NCI-H2081 (cell line): ENCODE data around the gene KLK10.
"Not testable (repeated sequence)": the region's sequence is repeated elsewhere in the genome, so short reads cannot be mapped to it uniquely, and the experiment has no call there.

Experiments
- DNase-seq, 2 experiments: peaks; one replicate each; lab custom pipeline; 2025; lab: John Stamatoyannopoulos, UW

The KLK10 gene

GRCh38 chr19:51001515-51001914, 18.0 kb downstream of the KLK10 start, which contains the start of gene KLK8:
TSS of gene KLK8 (minus strand) at chr19:51001604. CDS start at chr19:51001167, 437 bp downstream.
- no peak for DNase-seq

GRCh38 chr19:51000981-51001380, 18.5 kb downstream of the KLK10 start:
- no peak for DNase-seq

DNA sequence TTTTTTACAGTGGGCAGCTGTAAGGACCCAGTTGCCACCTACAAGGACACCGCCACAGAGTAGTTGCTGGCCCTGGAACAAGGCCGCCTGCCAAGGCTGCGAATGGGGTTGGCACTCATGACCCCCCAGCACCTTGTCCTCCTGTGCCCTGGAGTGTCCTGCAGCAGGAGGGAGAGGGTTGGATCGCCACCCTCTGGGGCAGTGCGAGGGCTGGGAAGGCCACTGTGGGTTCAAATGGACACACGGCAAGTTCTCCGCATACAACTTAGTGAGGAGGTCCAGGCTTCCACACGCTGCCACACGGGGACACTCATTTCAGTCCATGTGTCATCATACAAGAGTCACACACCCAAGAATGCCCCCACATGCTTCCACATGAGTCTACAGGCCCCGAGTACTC, 19.1 kb downstream of the KLK10 start:
- no peak for DNase-seq

DNA sequence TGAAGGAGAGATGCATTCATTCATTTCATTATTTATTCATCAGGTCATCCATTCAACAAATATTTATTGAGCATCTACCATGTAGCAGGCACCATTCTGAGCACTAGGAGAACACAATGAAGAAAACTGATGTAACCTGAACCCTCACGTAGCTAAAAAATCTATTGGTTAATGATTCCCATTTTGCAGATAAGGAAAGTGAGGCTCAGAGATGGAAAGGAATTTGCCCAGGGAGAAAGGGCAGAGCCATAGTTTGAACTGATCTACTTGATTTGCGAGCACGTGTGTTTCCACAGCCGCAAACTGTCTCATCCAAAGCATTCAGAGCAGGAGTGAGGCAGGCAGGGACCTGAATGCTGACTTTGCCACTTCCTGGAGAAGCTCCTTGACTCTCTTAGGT, 20.8 kb downstream of the KLK10 start:
- no peak for DNase-seq

GRCh38 chr19:50998061-50998460, 21.4 kb downstream of the KLK10 start:
- no peak for DNase-seq

- no peak for DNase-seq
These were observed 25.4 kb downstream of the KLK10 start for GRCh38 chr19:50994129-50994528.

DNA sequence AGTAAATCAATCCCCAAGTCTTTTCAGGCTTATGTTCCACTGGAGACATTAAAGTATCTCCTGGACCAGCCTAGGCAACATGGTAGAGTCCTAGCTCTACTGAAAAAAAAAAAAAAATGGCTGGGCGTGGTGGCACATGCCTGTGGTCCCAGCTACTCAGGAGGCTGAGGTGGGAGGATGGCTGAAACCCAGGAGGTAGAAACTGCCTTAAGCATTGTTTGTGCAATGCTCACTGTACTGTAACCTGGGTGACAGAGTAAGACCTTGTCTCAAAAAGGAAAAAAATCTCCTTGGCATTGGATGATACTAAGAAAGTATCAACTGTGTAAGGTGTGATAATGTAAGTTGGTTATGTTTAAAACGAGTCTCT, 26.9 kb downstream of the KLK10 start:
- no peak for DNase-seq

- not testable (repeated sequence) for DNase-seq
These were observed 35.1 kb downstream of the KLK10 start for GRCh38 chr19:50984416-50984815.

DNA sequence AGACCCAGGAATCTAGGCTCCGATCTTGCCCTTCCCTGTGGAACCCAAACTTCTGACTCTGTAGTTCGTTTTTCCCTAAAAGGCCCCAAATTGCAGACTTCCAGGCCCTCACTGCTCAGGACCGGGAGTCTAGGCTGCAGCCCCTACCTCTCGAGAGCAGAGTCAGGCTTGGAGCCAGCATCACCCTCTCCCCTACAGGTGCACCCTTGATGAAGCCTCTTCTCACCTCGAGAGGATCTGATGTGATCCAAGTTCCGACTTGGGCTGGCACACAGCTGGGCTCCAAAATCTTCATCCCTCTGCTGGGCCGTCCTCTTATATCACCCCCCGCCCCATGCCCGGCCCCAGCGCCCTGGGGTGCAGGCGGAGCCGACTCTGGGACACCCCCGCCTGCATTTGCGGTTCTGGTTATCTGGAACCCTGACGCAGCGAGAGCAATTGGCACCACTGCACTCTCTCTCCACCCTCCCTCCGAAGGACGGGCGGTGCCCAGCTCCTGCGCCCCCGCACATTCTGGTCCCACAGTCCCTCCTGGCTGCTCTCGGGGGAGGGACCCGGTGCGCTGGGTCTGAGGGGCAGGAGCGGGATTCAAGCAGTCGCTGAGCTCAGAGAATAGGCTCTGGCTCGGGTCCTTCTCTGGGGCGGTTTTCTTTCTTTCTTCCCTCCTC, 35.8 kb downstream of the KLK10 start, which contains the start of gene KLK7:
Gene KLK7, minus strand, starts transcription at position 293 of the 668 bp plus-strand sequence. CDS start 1,518 bp downstream, outside the sequence.
- DNase-seq: no peak

GRCh38 chr19:50982186-50982585, 37.3 kb downstream of the KLK10 start:
- DNase-seq: no peak

- DNase-seq: no peak
These were observed 37.8 kb downstream of the KLK10 start for GRCh38 chr19:50981587-50982146.

DNA sequence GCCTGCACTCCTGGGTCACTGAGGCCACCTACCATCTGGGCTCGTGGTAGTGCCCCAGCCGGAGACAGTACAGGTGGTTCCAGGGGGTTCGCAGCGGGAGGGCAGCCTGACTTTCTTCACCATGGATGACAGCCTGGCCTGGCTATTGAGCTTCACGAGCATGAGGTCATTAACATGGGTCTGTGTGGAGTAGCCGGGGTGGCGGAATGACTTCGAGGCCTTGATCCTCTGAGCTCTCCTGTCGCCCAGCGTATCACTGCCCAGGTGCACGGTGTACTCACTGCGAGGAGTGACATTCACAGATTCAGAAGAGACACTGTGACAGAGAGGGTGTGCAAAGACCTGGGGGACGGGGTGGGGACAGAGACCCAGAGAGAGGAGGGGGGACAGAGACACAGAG, 39.3 kb downstream of the KLK10 start:
- no peak for DNase-seq

- no peak for DNase-seq
These were observed 39.8 kb downstream of the KLK10 start for GRCh38 chr19:50979758-50980157.

- no peak for DNase-seq
These were observed 40.6 kb downstream of the KLK10 start for GRCh38 chr19:50978772-50979390.

GRCh38 chr19:50977626-50978025, 41.9 kb downstream of the KLK10 start:
- no peak for DNase-seq

DNA sequence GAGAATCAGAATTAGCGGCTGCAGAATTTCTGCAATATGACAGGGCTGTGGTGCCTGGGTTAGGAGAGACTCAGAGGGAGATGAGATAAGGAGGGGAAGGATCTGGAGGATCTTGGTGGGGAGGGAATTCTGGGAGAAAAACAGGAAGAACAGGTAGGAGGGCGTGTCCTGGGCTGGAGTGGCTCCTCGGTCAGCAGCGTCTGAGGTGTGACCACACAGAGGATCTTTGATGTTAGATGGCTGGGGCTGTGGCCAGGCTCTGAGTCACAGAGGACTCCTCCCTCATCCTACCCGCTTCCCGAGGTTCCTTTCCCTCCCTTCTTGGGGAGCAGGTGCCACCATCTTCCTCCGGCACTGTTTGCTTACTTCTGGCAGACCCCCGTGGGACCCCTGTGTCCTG, 43.7 kb downstream of the KLK10 start:
- no peak for DNase-seq

DNA sequence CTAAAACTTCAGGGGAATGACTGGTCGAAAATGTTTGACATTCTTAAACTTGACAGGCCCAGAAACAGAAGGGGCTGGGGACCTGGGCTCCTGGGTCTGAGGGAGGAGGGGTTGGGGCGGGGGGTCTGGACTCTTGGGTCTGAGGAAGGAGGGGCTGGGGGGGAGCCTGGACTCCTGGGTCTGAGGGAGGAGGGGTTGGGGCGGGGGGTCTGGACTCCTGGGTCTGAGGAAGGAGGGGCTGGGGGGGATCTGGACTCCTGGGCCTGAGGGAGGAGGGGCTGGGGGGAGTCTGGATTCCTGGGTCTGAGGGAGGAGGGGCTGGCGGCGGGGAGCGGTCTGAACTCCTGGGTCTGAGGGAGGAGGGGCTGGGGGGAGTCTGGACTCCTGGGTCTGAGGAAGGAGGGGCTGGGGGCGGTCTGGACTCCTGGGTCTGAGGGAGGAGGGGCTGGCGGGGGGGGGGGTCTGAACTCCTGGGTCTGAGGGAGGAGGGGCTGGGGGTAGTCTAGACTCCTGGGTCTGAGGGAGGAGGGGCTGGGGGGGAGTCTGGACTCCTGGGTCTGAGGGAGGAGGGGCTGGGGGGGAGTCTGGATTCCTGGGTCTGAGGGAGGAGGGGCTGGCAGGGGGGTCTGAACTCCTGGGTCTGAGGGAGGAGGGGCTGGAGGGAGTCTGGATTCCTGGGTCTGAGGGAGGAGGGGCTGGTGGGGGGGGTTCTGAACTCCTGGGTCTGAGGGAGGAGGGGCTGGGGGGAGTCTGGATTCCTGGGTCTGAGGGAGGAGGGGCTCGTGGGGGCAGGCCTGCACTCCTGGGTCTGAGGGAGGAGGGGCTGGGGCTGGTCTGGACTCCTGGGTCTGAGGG, 44.6 kb downstream of the KLK10 start:
- no peak for DNase-seq

GRCh38 chr19:50972795-50973376, 46.6 kb downstream of the KLK10 start:
- no peak for DNase-seq

- DNase-seq: not testable (repeated sequence)
These were observed 49.7 kb downstream of the KLK10 start for GRCh38 chr19:50969810-50970209.

DNA sequence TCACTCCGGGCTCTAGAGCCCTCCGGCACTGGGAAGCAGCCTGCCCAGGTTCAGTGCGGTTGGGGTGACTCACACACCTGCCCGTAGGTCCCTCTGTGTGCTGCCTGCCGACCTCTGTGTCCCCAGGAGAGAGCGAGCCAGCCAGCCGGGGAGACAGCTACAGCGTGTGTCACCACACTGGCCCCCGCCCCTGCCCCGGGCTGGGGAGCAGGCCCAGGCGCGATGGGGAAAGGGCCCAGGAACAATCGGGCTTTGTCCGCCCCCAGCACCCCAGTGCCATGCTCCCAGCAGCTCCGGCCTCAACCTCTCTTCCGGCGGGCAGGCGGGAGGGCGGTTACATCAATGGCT, 50.1 kb downstream of the KLK10 start, which contains the start of gene KLK6:
Gene KLK6, minus strand, starts transcription at position 179 of the 348 bp plus-strand sequence. CDS start 1,487 bp downstream, outside the sequence.
- no peak for DNase-seq

DNA sequence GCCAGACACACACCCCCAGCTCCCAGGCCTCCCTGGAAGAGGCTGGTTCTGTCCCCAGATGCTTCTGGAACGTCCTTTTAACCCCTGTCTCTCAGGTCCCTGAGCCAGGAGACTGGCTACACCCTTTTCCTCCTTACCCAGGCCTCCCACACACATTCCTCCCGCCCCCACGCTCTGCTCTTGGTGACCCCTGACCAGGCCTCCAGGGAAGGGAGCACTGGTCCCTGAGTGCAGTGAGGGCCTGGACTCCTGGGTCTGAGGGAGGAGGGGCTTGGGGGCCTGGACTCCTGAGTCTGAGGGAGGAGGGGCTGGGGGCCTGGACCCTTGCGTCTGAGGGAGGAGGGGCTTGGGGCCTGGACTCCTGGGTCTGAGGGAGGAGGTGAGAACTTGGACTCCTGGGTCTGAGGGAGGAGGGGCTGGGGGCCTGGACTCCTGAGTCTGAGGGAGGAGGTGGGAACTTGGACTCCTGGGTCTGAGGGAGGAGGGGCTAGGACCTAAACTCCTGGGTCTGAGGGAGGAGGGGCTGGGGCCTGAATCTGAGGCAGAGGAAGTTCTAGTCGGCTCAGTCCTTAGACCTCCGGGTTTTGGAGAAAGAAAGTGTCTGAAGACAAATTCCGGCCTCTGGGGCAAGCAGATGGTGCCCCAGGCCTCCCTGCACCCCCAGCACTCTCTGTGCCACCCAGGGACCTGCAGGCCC, 50.6 kb downstream of the KLK10 start:
- no peak for DNase-seq
